Measurements from ENCODE around the gene LUZP2. TPM values are rescaled to one million over a fixed set of nuclear protein-coding genes. Genes with fewer than 3 reads are reported as not detected.

LUZP2 gene
- total and polyA plus RNA-seq, 4 donors = 0.05 TPM; not detected in 3

DNA sequence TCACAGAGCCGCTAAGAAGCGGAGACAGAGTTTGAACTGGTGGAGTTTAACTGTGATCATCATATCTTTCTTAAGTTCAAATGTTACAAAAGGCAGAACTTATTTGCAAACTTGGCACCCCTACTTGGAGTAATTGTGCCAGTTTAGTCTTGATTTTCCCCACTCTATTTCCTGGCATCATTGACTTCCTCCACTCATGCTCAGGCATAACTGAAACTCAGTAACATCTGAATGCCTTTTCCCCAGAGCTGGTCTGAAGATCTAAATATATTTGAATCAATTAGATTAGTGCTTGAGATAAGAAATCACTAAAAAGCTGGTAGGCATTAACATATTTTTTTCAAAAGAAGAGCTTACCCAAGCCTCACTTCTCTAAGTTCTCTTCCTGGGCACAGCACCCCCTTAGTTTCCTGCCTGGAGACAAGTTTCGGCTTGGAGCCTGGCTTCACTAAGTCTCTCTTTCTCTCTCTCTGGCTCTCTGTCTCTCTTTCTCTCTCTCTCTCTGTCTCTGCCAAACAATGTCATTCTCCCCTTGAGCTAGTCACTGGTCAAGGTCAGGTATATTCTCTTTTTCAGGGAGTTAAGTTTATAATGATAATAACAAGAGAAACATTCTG lies 190.8 kb downstream of the LUZP2 start:
- 88% methylated on average over 3 of the region's 3 CpGs for WGBS
- H3K4me3 ChIP-seq (ENCODE audit: low read depth in 1 of 3, low read length in 3 of 3) = no peak overlapping the region

DNA sequence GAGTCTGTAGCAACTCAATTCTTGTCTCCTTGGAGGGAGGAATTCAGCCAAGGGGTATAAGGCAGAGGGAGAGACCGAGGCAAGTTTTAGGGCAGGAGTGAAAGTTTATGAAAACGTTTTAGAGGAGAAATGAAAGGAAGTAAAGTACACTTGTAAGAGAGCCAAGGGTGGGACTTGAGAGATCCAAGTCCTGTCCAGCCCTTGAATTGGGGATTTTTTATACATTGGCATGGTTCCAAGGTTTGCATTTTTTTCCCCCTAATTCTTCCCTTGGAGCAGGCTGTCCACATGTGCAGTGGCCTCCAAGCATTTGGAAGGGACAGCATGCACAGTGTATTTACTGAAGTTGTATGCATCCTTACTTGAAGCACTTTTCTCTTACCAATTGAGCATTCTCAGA lies 192.1 kb downstream of the LUZP2 start:
- no peak overlapping the region for H3K27ac ChIP-seq (ENCODE audit: low read depth in 1 of 2, low read length in 2 of 2)
- H3K9me3 ChIP-seq (ENCODE audit: control insufficient read depth in 4 of 4, low read length in 3 of 4) = no peaks in the 10 kb centered on the region
- no peaks in the 10 kb centered on the region for H3K4me1 ChIP-seq (ENCODE audit: control insufficient read depth in 4 of 4, insufficient read depth in 4 of 4, low read length in 3 of 4)
- DNase-seq (ENCODE audit: low spot score) = no peak
- 59% methylated on average over 2 of the region's 2 CpGs for whole genome bisulfite sequencing
- H3K9ac ChIP-seq (ENCODE audit: low read depth in 1 of 2, low read length in 2 of 2) = no peak overlapping the region
- H3K36me3 ChIP-seq (ENCODE audit: control insufficient read depth in 4 of 4, insufficient read depth in 3 of 4, low read depth in 1 of 4, low read length in 3 of 4) = no peaks in the 10 kb centered on the region
- H3K27me3 ChIP-seq (ENCODE audit: control insufficient read depth in 4 of 4, insufficient read depth in 4 of 4, low read length in 3 of 4) = no peaks in the 10 kb centered on the region
- no peak overlapping the region for H3K4me3 ChIP-seq (ENCODE audit: low read depth in 1 of 3, low read length in 3 of 3)
- TF ChIP-seq CTCF (IDR thresholded peaks at IDR 0.05; ENCODE audit: low read depth, low read length, missing input control) (no peak), SP1 (IDR thresholded peaks at IDR 0.05) (no peak), JUND (IDR thresholded peaks at IDR 0.05) (no peak), MAX (IDR thresholded peaks at IDR 0.05) (no peak), REST (IDR thresholded peaks at IDR 0.05) (no peak), HNF4A (conservative IDR thresholded peaks at IDR 0.05) (no peak), YY1 (IDR thresholded peaks at IDR 0.05) (no peak), NR2F2 (IDR thresholded peaks at IDR 0.05) (no peak), RAD21 (IDR thresholded peaks at IDR 0.05) (no peak), GABPA (IDR thresholded peaks at IDR 0.05 in 1 of 2, conservative IDR thresholded peaks at IDR 0.05 in 1 of 2) (no peak), TAF1 (conservative IDR thresholded peaks at IDR 0.05) (no peak), HNF4G (IDR thresholded peaks at IDR 0.05) (no peak)
- TF ChIP-seq, protein P1, sequence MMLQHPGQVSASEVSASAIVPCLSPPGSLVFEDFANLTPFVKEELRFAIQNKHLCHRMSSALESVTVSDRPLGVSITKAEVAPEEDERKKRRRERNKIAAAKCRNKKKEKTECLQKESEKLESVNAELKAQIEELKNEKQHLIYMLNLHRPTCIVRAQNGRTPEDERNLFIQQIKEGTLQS (IDR thresholded peaks at IDR 0.05) = no peak

More for the DNA sequence above, 190.8 kb downstream of the LUZP2 start:
- Histone ChIP-seq H3K9me3 (ENCODE audit: control insufficient read depth in 4 of 4, low read length in 3 of 4) (no peaks in the 10 kb centered on the region), H3K36me3 (ENCODE audit: control insufficient read depth in 4 of 4, insufficient read depth in 3 of 4, low read depth in 1 of 4, low read length in 3 of 4) (no peaks in the 10 kb centered on the region), H3K27ac (ENCODE audit: low read depth in 1 of 2, low read length in 2 of 2) (no peak overlapping the region), H3K4me1 (ENCODE audit: control insufficient read depth in 4 of 4, insufficient read depth in 4 of 4, low read length in 3 of 4) (no peaks in the 10 kb centered on the region), H3K27me3 (ENCODE audit: control insufficient read depth in 4 of 4, insufficient read depth in 4 of 4, low read length in 3 of 4) (no peaks in the 10 kb centered on the region), H3K9ac (ENCODE audit: low read depth in 1 of 2, low read length in 2 of 2) (no peak overlapping the region)
- no peak for TF ChIP-seq NR2F2 (IDR thresholded peaks at IDR 0.05)
- TF ChIP-seq ZBTB33 (IDR thresholded peaks at IDR 0.05) = no peak
- TF ChIP-seq, protein P1 (IDR thresholded peaks at IDR 0.05) = no peak
- TF ChIP-seq CTCF (IDR thresholded peaks at IDR 0.05; ENCODE audit: low read depth, low read length, missing input control) = no peak
- no peak for TF ChIP-seq EGR1 (IDR thresholded peaks at IDR 0.05; ENCODE audit: low read depth in 2 of 2)
- no peak for TF ChIP-seq RAD21 (IDR thresholded peaks at IDR 0.05)
- no peak for TF ChIP-seq SP1 (IDR thresholded peaks at IDR 0.05)
- DNase-seq (ENCODE audit: low spot score) = no peak

All from liver (tissue), 9 donors.